Amygdala (tissue), 56 donors: ENCODE data around the gene ANO2.

Source experiments
- DNase-seq, 56 donors: peaks; one replicate each; lab custom pipeline; 2025; lab: John Stamatoyannopoulos, UW

The ANO2 gene

GRCh38 chr12:5637698-5638097, 307.4 kb downstream of the ANO2 start:
- no peak for DNase-seq

- no peak for DNase-seq
Observed at GRCh38 chr12:5636907-5637306, 308.2 kb downstream of the ANO2 start.

GRCh38 chr12:5633106-5633505, 312.0 kb downstream of the ANO2 start:
- DNase-seq: no peak

- no peak for DNase-seq
Observed at GRCh38 chr12:5632453-5632852, 312.6 kb downstream of the ANO2 start.

- DNase-seq: no peak
Observed at GRCh38 chr12:5631497-5631896, 313.6 kb downstream of the ANO2 start.

- DNase-seq: no peak
Observed at GRCh38 chr12:5630726-5631125, 314.3 kb downstream of the ANO2 start.

GRCh38 chr12:5628501-5628900, 316.6 kb downstream of the ANO2 start:
- no peak for DNase-seq

- no peak for DNase-seq
Observed at GRCh38 chr12:5627053-5627630, 317.9 kb downstream of the ANO2 start.

- DNase-seq: no peak
Observed at GRCh38 chr12:5626151-5626550, 318.9 kb downstream of the ANO2 start.

GRCh38 chr12:5624486-5625272, 320.4 kb downstream of the ANO2 start:
- DNase-seq: no peak

- DNase-seq: no peak
Observed at GRCh38 chr12:5623411-5623810, 321.6 kb downstream of the ANO2 start.

- DNase-seq: no peak
Observed at GRCh38 chr12:5622280-5622679, 322.8 kb downstream of the ANO2 start.

- DNase-seq: no peak
Observed at GRCh38 chr12:5621329-5621728, 323.7 kb downstream of the ANO2 start.

- no peak for DNase-seq
Observed at GRCh38 chr12:5620896-5621295, 324.2 kb downstream of the ANO2 start.

- no peak for DNase-seq
Observed at GRCh38 chr12:5619628-5620027, 325.4 kb downstream of the ANO2 start.

GRCh38 chr12:5616854-5617253, 328.2 kb downstream of the ANO2 start:
- no peak for DNase-seq

- DNase-seq: no peak
Observed at GRCh38 chr12:5615760-5616159, 329.3 kb downstream of the ANO2 start.

- no peak for DNase-seq
Observed at GRCh38 chr12:5614256-5614655, 330.8 kb downstream of the ANO2 start.

GRCh38 chr12:5612556-5613410, 332.3 kb downstream of the ANO2 start:
- DNase-seq: no peak

- no peak for DNase-seq
Observed at GRCh38 chr12:5611162-5611561, 333.9 kb downstream of the ANO2 start.

- no peak for DNase-seq
Observed at GRCh38 chr12:5599378-5599777, 345.7 kb downstream of the ANO2 start.
